Smooth muscle cell of the brain vasculature (primary cell): ENCODE data around the gene TGFBRAP1.
"Not testable (repeated sequence)": the region's sequence is repeated elsewhere in the genome, so short reads cannot be mapped to it uniquely, and the experiment has no call there.

Source experiments
- DNase-seq: peaks from one replicate; pipeline ENCODE4 v3.0.0-alpha.2; 2012; ENCODE audit warnings: low read depth, low spot score

The TGFBRAP1 gene

GRCh38 chr2:105274046-105274445 is 55.5 kb downstream of the TGFBRAP1 start:
- DNase-seq, result no peak

DNA sequence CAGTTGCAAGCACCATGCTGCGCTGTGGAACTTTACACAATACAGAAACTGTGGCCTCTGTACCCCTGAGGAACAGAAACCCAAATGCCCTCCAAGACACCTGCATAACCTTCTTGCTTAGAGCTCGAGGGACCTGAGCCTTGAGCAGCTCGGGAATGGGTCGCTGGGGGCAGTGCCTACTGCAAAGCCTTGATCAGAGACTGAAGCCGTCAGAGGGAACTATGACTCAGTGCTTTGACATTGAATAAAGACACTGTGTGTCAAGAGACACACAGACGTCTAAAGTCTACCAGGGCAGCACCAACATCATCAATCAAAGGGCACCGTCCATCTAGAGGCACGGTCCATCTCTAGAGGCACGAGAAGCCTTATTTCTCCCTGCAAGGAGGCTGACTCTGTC is 57.4 kb downstream of the TGFBRAP1 start:
- DNase-seq, result no peak

- DNase-seq, result no peak
Observed at GRCh38 chr2:105271393-105272045, 58.0 kb downstream of the TGFBRAP1 start.

DNA sequence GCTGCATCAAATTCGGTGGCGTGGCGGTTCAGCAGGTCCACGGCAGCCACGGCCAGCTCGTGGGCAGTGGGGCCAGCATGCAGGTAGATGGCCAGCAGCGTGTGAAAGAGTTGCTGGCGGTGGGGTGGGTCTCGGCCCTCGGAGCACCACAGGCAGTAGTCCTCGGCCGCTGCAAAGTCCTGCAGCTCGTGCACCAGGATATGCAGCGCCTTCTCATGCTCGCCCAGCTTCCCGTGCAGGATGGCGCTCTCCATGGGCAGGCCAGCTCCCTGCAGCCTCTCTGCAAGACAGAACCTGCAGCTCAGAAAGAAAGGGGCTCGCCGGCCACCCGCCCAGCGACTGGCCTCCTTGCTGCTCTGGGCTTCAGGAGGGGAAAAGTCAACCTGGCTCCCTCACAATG is 60.1 kb downstream of the TGFBRAP1 start:
- no peak for DNase-seq

- DNase-seq, result no peak
Observed at GRCh38 chr2:105262651-105263091, 66.9 kb downstream of the TGFBRAP1 start.

DNA sequence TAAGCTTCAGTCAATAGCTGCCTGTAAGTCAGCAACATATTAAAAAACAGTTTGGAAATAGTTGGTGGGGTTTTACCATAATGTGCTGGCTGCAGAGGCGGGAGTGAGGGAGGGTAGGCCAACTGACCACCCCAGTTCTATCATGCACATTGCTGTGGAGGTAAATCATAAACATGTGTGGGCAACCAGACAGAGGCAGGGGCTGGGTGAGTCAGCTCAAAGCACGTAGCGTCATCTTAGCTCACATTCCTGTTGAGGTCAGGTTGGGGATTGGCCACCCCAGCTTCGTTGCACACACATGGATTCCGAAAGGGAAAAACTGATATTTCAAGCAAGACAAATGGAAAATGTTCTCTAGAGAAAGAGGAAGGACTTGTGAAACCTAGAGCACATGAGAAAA is 68.5 kb downstream of the TGFBRAP1 start:
- DNase-seq, result peak; percentile 29

DNA sequence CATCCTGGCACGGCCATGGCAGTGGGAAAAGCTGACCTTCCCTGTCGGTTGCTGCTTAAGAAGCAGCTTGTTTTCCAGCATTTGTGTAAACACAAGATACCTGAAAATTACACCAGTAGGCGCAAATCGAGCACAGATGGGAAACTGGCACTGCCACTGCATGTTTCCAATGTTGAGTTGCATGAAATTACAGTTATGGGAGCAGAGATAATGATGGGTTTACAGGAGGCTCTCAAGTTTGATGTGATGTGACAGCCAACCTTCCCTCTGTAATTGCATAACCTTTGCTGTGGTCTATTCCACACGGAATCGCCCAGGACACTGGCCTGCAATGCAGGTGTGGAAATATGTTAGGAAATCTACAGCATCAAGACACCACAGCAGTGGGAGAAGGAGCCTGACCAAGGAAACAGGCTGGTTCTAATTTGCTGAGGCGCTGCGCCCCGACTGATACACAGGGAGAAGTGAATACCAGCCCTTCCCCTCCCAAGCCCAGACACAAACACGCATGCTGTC is 70.6 kb downstream of the TGFBRAP1 start:
- DNase-seq, result no peak

DNA sequence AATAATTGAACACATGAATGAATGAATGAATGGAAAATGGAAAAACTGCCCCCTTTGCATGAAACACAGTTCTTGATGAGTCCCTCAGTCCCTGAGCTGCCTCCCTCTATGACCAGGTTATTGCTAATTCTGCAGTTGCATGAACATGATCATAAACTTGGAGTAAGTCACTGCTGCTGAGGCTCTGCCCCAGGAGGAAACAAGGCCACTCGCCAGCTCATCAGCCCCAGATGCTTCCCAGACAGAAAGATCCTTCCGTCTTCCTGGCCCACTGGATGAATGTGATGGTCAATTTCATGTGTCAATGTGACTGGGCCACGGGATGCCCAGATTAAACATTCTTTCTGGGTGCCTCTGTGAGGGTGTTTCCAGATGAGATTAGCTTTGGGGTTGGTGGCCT is 71.6 kb downstream of the TGFBRAP1 start:
- no peak for DNase-seq

GRCh38 chr2:105256431-105257047 is 73.0 kb downstream of the TGFBRAP1 start:
- no peak for DNase-seq

- no peak for DNase-seq
Observed at GRCh38 chr2:105255979-105256378, 73.6 kb downstream of the TGFBRAP1 start.

GRCh38 chr2:105254531-105255210 is 74.9 kb downstream of the TGFBRAP1 start:
- DNase-seq, result no peak

- no peak for DNase-seq
Observed at GRCh38 chr2:105252271-105252670, 77.3 kb downstream of the TGFBRAP1 start.

DNA sequence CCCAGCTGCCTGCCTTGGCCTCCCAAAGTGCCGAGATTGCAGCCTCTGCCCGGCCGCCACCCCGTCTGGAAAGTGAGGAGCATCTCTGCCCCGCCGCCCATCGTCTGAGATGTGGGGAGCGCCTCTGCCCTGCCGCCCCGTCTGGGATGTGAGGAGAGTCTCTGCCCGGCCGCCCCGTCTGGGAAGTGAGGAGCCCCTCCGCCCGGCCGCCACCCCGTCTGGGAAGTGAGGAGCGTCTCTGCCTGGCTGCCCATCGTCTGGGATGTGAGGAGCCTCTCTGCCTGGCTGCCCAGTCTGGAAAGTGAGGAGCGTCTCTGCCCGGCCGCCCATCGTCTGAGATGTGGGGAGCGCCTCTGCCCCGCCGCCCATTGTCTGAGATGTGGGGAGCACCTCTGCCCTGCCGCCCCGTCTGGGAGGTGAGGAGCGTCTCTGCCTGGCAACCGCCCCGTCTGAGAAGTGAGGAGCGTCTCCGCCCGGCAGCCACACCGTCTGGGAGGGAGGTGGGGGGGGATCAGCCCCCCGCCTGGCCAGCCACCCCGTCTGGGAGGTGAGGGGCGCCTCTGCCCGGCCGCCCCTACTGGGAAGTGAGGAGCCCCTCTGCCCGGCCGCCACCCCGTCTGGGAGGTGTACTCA is 78.4 kb downstream of the TGFBRAP1 start:
- DNase-seq, result not testable (repeated sequence)

DNA sequence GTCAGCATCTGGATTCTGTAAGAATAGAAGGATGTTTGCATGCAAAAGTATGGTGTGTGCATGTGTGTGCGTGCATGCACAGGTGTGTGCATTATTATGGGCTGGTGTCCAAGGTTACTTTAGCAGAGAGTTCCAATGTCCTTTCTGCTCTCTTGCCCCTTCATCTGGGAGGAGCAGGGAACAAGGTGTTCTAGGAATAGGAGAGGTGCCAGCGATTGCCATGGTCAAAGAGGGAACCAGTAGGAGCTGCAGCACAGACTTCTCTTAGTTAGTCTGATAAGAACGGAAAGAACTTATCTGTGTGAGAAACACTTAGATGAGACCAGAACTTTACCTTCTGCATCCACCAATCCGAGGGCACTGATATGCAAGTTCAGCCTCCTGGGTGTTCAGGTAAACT is 79.6 kb downstream of the TGFBRAP1 start:
- no peak for DNase-seq

GRCh38 chr2:105249181-105249580 is 80.4 kb downstream of the TGFBRAP1 start:
- DNase-seq, result no peak

DNA sequence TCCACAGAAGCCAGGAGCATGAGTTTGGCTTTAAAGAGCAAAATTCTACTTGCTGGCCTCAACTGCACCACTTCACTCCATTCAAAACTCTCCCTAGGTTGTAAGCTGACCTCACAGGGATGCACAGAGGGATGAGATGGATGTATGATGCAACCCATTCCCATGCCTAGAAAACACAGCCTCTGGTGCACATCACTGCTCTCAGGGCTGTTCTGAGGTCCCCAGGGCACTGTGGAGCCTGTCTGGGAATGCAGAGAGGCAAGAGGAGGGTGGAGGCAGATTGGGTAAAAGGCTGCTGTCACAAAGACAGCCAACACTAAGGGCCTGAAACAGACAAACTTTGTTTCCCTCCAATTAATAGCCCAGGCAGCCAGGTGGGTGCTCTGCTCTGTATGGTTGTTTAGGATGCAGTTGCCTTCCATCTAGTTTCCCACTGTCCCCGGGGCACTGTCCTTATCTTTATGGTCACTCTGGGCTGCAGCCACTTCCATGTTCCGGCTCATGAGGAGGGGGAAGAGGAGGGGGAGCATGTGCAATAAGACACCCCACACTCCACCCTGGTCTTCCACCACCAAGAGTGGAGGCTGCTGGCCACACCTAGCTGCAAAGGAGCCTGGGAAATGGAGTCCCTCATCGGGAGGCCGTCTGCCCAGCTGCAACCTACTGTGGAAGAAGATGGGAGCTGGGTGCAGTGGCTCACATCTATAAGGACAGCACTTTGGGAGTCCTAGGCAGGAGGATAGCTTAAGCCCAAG is 81.0 kb downstream of the TGFBRAP1 start:
- DNase-seq, result no peak

GRCh38 chr2:105244451-105244850 is 85.1 kb downstream of the TGFBRAP1 start:
- no peak for DNase-seq

GRCh38 chr2:105243961-105244360 is 85.6 kb downstream of the TGFBRAP1 start:
- no peak for DNase-seq

DNA sequence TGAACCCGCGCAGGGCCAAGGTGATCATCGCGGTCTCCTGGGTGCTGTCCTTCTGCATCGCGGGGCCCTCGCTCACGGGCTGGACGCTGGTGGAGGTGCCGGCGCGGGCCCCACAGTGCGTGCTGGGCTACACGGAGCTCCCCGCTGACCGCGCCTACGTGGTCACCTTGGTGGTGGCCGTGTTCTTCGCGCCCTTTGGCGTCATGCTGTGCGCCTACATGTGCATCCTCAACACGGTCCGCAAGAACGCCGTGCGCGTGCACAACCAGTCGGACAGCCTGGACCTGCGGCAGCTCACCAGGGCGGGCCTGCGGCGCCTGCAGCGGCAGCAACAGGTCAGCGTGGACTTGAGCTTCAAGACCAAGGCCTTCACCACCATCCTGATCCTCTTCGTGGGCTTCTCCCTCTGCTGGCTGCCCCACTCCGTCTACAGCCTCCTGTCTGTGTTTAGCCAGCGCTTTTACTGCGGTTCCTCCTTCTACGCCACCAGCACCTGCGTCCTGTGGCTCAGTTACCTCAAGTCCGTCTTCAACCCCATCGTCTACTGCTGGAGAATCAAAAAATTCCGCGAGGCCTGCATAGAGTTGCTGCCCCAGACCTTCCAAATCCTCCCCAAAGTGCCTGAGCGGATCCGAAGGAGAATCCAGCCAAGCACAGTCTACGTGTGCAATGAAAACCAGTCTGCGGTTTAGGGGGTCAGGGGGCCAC is 87.1 kb downstream of the TGFBRAP1 start:
- no peak for DNase-seq

DNA sequence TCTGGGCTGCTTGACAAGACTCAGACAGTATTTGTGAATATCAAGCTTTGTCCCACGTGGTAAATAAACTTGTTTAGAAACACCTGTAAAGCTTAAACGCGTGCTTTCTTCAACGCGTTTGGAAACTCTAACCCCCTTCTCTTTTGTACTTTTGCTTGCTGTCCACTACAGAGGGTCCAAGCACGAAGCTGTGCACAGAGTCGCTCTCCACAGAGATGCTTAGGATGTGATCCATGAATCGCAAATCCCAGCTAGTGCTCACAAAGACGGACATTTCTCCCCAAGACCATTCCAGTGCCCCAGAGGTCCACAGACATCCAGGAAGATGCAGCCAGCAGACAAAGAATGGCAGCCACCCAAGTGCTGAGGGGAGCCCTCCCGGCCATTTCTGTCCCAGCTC is 88.1 kb downstream of the TGFBRAP1 start, which contains the start of gene GPR45:
TSS of gene GPR45 (plus strand) at position 301 of the 400 bp plus-strand sequence. CDS start 116 bp downstream, outside the sequence.
- DNase-seq, result no peak

DNA sequence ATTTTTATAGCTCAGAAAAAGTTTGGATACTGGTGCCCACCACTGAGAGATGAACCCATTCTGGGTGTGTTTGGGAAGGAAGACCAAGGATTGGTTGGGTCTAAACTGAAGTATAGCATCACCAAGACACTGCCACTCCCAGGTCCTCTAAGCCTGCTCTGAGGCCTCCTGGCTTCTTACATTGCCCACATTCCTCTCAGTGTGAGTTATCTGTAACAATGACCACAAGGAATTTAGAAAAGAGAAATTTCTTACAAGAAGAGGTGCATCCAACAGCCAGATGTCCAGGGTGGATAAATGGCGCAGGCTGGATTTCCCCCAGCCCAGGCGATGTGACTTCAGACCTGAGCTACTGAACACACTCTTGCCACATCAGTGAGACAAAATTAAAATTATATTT is 89.6 kb downstream of the TGFBRAP1 start:
- peak; percentile 26 for DNase-seq
